Measurements from ENCODE around the gene ZNF75A.

DNA sequence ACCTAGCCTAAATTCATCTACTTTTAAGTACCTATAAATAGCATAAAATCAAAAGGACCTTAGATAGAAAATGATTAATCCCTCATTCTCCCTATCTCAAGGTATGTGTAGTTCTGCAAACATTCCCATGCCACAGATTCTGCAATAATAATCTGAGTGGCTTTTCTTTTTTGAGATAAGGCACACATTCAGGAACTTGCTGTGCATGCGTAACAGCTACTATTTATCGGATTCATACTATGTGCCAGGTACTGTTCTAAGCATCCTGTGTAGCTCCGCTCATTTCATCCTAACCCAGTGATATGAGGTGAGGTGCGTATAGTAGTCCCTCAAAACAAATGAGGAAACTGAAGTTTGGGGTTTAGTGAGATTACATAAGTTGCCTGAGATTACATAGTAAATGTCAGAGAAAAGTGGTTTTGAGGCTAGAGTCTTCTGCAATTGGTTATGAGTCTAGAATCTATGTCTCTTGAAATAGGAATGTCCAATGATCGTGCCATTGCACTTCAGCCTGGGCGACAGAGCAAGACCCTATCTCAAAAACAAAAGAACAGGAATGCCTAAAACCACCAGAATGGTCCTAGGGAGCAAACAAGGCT lies 24.0 kb upstream of the ZNF75A start:
- TF ChIP-seq, protein P1, sequence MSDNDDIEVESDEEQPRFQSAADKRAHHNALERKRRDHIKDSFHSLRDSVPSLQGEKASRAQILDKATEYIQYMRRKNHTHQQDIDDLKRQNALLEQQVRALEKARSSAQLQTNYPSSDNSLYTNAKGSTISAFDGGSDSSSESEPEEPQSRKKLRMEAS (IDR thresholded peaks at IDR 0.05) = no peak
- no peak for TF ChIP-seq JUNB (IDR thresholded peaks at IDR 0.05)
- no peak for TF ChIP-seq KDM1A (IDR thresholded peaks at IDR 0.05; ENCODE audit: low read depth)
- TF ChIP-seq POLR2A (IDR thresholded peaks at IDR 0.05; ENCODE audit: low read length) = no peak
- TF ChIP-seq, protein P2, sequence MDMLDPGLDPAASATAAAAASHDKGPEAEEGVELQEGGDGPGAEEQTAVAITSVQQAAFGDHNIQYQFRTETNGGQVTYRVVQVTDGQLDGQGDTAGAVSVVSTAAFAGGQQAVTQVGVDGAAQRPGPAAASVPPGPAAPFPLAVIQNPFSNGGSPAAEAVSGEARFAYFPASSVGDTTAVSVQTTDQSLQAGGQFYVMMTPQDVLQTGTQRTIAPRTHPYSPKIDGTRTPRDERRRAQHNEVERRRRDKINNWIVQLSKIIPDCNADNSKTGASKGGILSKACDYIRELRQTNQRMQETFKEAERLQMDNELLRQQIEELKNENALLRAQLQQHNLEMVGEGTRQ (IDR thresholded peaks at IDR 0.05) = no peak
- TF ChIP-seq, protein P3, sequence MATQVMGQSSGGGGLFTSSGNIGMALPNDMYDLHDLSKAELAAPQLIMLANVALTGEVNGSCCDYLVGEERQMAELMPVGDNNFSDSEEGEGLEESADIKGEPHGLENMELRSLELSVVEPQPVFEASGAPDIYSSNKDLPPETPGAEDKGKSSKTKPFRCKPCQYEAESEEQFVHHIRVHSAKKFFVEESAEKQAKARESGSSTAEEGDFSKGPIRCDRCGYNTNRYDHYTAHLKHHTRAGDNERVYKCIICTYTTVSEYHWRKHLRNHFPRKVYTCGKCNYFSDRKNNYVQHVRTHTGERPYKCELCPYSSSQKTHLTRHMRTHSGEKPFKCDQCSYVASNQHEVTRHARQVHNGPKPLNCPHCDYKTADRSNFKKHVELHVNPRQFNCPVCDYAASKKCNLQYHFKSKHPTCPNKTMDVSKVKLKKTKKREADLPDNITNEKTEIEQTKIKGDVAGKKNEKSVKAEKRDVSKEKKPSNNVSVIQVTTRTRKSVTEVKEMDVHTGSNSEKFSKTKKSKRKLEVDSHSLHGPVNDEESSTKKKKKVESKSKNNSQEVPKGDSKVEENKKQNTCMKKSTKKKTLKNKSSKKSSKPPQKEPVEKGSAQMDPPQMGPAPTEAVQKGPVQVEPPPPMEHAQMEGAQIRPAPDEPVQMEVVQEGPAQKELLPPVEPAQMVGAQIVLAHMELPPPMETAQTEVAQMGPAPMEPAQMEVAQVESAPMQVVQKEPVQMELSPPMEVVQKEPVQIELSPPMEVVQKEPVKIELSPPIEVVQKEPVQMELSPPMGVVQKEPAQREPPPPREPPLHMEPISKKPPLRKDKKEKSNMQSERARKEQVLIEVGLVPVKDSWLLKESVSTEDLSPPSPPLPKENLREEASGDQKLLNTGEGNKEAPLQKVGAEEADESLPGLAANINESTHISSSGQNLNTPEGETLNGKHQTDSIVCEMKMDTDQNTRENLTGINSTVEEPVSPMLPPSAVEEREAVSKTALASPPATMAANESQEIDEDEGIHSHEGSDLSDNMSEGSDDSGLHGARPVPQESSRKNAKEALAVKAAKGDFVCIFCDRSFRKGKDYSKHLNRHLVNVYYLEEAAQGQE (IDR thresholded peaks at IDR 0.05) = no peak
- TF ChIP-seq HDAC2 (IDR thresholded peaks at IDR 0.05) = no peak
- no peak for TF ChIP-seq EP300 (IDR thresholded peaks at IDR 0.05)
- TF ChIP-seq, protein P4, sequence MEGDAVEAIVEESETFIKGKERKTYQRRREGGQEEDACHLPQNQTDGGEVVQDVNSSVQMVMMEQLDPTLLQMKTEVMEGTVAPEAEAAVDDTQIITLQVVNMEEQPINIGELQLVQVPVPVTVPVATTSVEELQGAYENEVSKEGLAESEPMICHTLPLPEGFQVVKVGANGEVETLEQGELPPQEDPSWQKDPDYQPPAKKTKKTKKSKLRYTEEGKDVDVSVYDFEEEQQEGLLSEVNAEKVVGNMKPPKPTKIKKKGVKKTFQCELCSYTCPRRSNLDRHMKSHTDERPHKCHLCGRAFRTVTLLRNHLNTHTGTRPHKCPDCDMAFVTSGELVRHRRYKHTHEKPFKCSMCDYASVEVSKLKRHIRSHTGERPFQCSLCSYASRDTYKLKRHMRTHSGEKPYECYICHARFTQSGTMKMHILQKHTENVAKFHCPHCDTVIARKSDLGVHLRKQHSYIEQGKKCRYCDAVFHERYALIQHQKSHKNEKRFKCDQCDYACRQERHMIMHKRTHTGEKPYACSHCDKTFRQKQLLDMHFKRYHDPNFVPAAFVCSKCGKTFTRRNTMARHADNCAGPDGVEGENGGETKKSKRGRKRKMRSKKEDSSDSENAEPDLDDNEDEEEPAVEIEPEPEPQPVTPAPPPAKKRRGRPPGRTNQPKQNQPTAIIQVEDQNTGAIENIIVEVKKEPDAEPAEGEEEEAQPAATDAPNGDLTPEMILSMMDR (IDR thresholded peaks at IDR 0.05) = no peak
- no peak for TF ChIP-seq HEYL (CRISPR knock-in tag; IDR thresholded peaks at IDR 0.05)
- TF ChIP-seq ZC3H11A (IDR thresholded peaks at IDR 0.05) = no peak
- no peak for TF ChIP-seq HOXA7 (CRISPR knock-in tag; IDR thresholded peaks at IDR 0.05)
- TF ChIP-seq CHD4 (IDR thresholded peaks at IDR 0.05; ENCODE audit: borderline replicate concordance) = no peak

Measured in A549 (cell line).